H1 (cell line): ENCODE results near the gene MTF2. TPM values are rescaled to one million over a fixed set of nuclear protein-coding genes. Genes with fewer than 3 reads are reported as not detected.
A peak's percentile ranks its signal among the peaks of the same experiment; 100 is the strongest.

Source experiments
- ATF2 ChIP-seq: IDR thresholded peaks from 2 replicates; pipeline ENCODE4 v1.6.1; 2012; ENCODE audit warnings: low read length, inconsistent platforms
- ATF3 ChIP-seq: IDR thresholded peaks from 2 replicates; pipeline ENCODE4 v1.6.1; 2011; ENCODE audit warnings: low read depth, mild to moderate bottlenecking, low read length; ENCODE audit not compliant: insufficient read depth
- BACH1 ChIP-seq: IDR thresholded peaks from 2 replicates; pipeline ENCODE4 v1.6.1; 2012; ENCODE audit warnings: low read length, improper control_type of control experiment
- CBX5 ChIP-seq: fragments of 300-800, 300-1000 bp; sonication (generic); IDR thresholded peaks from 2 replicates; pipeline ENCODE4 v1.7.1; 2016; ENCODE audit warnings: antibody characterized with exemption, low read length, low read depth
- CHD2 ChIP-seq: IDR thresholded peaks from 2 replicates; pipeline ENCODE4 v1.6.1; 2012; ENCODE audit warnings: low read length, improper control_type of control experiment
- E2F6 ChIP-seq: IDR thresholded peaks from 2 replicates; pipeline ENCODE4 v1.6.1; 2012; ENCODE audit warnings: inconsistent platforms
- EGR1 ChIP-seq: IDR thresholded peaks from 2 replicates; pipeline ENCODE4 v1.6.1; 2011; ENCODE audit warnings: low read depth, low read length, borderline replicate concordance
- EZH2 ChIP-seq: fragments of 200-600 bp; sonication (generic); IDR thresholded peaks from 2 replicates; pipeline ENCODE4 v1.7.1; 2012; ENCODE audit warnings: low read depth, mild to moderate bottlenecking, moderate library complexity, low read length, inconsistent platforms; ENCODE audit not compliant: severe bottlenecking
- HDAC6 ChIP-seq: IDR thresholded peaks from one replicate; pipeline ENCODE4 v1.7.1; 2012; ENCODE audit warnings: low read depth, mild to moderate bottlenecking, inconsistent platforms, low read length, moderate library complexity
- JUN ChIP-seq: IDR thresholded peaks from 2 replicates; pipeline ENCODE4 v1.6.1; 2011; ENCODE audit warnings: low read depth, mild to moderate bottlenecking, improper control_type of control experiment, low read length
- KDM1A ChIP-seq: fragments of 200-600, 300-600 bp; sonication (generic); IDR thresholded peaks from 2 replicates; pipeline ENCODE4 v1.7.1; 2016; ENCODE audit warnings: mild to moderate bottlenecking, low read length, borderline replicate concordance
- KDM4A ChIP-seq: IDR thresholded peaks from one replicate; pipeline ENCODE4 v1.7.1; 2012; ENCODE audit warnings: low read depth, mild to moderate bottlenecking, moderate library complexity, low read length, inconsistent platforms; ENCODE audit not compliant: severe bottlenecking
- MAX ChIP-seq: IDR thresholded peaks from 2 replicates; pipeline ENCODE4 v1.6.1; 2012; ENCODE audit warnings: inconsistent platforms
- PHF8 ChIP-seq: fragments of 200-600 bp; sonication (generic); conservative IDR thresholded peaks from 2 replicates; pipeline ENCODE4 v1.7.1; 2012; ENCODE audit warnings: low read depth, mild to moderate bottlenecking, inconsistent platforms, low read length, moderate library complexity
- POLR2A ChIP-seq, 2 experiments: IDR thresholded peaks; 1 replicate in 1 of 2; 2 replicates in 1 of 2; pipeline ENCODE4 v1.6.1; 2011; ENCODE audit warnings: low read depth in 2 of 2, low read length in 2 of 2, mild to moderate bottlenecking in 2 of 2; ENCODE audit errors: control extremely low read depth in 1 of 2
- RNF2 ChIP-seq: fragments of 200-900, 300-1000 bp; sonication (generic); IDR thresholded peaks from 2 replicates; pipeline ENCODE4 v1.7.1; 2016; ENCODE audit warnings: borderline replicate concordance, low read depth, mild to moderate bottlenecking, antibody characterized with exemption, low read length; ENCODE audit not compliant: poor library complexity, severe bottlenecking; ENCODE audit errors: missing control alignments
- RXRA ChIP-seq: IDR thresholded peaks from 2 replicates; pipeline ENCODE4 v1.6.1; 2011; ENCODE audit warnings: low read depth, mild to moderate bottlenecking, low read length, moderate library complexity; ENCODE audit not compliant: insufficient read depth
- SIX5 ChIP-seq: IDR thresholded peaks from 2 replicates; pipeline ENCODE4 v1.6.1; 2011; ENCODE audit warnings: mild to moderate bottlenecking, low read depth, low read length
- SP4 ChIP-seq: IDR thresholded peaks from 2 replicates; pipeline ENCODE4 v1.6.1; 2012; ENCODE audit warnings: low read length, inconsistent platforms
- SRF ChIP-seq: IDR thresholded peaks from 2 replicates; pipeline ENCODE4 v1.6.1; 2011; ENCODE audit warnings: mild to moderate bottlenecking, low read depth, low read length, moderate library complexity
- TCF12 ChIP-seq: IDR thresholded peaks from 2 replicates; pipeline ENCODE4 v1.6.1; 2011; ENCODE audit warnings: low read depth, mild to moderate bottlenecking, low read length
- polyA plus RNA-seq, 7 experiments: library from polyadenylated mRNA; depleted of rRNA in 3 of 7; stranded (reverse) in 5 of 7; unstranded in 2 of 7; fragments of >200 nt in 5 of 7; fragments of 200-250 nt in 2 of 7; gene quantifications; 1 replicate in 5 of 7; 2 replicates in 1 of 7; 4 replicates in 1 of 7; pipeline versions ENCODE4 v1.2.1 to v1.2.3, GENCODE V29; 2011 to 2013; ENCODE audit warnings: missing spikeins in 2 of 7, mixed read lengths in 2 of 7
- total RNA-seq: library from RNA; stranded (reverse); fragmentation: NEBNext Ultra II Directional; extraction: Animal tissue kit (Norgen Biotek cat#: 25700); gene quantifications from 2 replicates; pipeline ENCODE4 v1.2.1, GENCODE V29; 2021

MTF2 gene
- total and polyA plus RNA-seq, 2 of the 8 experiments (the other 6 are each of a cell fraction or from before 2014, with no cell fraction given), result 72.1 to 102 TPM

- TF ChIP-seq CBX5 (no peak), E2F6 (peak; percentile 65; the same call in 1 of the 2 replicates), EZH2 (no peak), SIX5 (no peak), RXRA (no peak), PHF8 (peak; percentile 64), JUN (no peak), EGR1 (peak; percentile 33; the same call in 1 of the 2 replicates), KDM1A (no peak), MAX (peak; percentile 72), ATF2 (no peak), RNF2 (no peak), POLR2A (IDR thresholded peaks at IDR 0.05; ENCODE audit: control extremely low read depth in 1 of 2, low read depth in 2 of 2, low read length in 2 of 2) (no peak; a peak in 1 of 3 replicates), KDM4A (no peak), CHD2 (no peak), SP4 (no peak), TCF12 (no peak), SRF (no peak), ATF3 (no peak), BACH1 (no peak), HDAC6 (no peak)
Measured at GRCh38 chr1:93180723-93181613, 101.9 kb downstream of the MTF2 start, which contains the start of gene CCDC18 (continued).
